Trophoblast cell (in vitro differentiated cells and primary cell): ENCODE data around the gene CELA3B.
A peak's percentile ranks its signal among the peaks of the same experiment; 100 is the strongest.

Experiments
- DNase-seq, 2 donors: peaks; one replicate each; pipeline ENCODE4 v3.0.0-alpha.2; 2016
- H2AFZ ChIP-seq: 2 replicates; pipeline ENCODE4 v1.6.1; 2013; ENCODE audit warnings: low read length, moderate library complexity, mild to moderate bottlenecking; ENCODE audit not compliant: insufficient read depth, poor library complexity
- H2AK5ac ChIP-seq: 2 replicates; pipeline ENCODE4 v1.6.1; 2013; ENCODE audit warnings: mild to moderate bottlenecking, low read length
- H2BK120ac ChIP-seq: 2 replicates; pipeline ENCODE4 v1.6.1; 2013; ENCODE audit warnings: low read length, mild to moderate bottlenecking, moderate library complexity; ENCODE audit not compliant: insufficient read depth, poor library complexity
- H2BK12ac ChIP-seq: 2 replicates; pipeline ENCODE4 v1.6.1; 2013; ENCODE audit warnings: mild to moderate bottlenecking, low read length, moderate library complexity
- H2BK5ac ChIP-seq: 2 replicates; pipeline ENCODE4 v1.6.1; 2013; ENCODE audit warnings: low read length, low read depth, moderate library complexity, mild to moderate bottlenecking; ENCODE audit not compliant: poor library complexity
- H3K14ac ChIP-seq: 2 replicates; pipeline ENCODE4 v1.6.1; 2013; ENCODE audit warnings: mild to moderate bottlenecking, low read length
- H3K18ac ChIP-seq: 2 replicates; pipeline ENCODE4 v1.6.1; 2013; ENCODE audit warnings: mild to moderate bottlenecking, low read length
- H3K23ac ChIP-seq: 2 replicates; pipeline ENCODE4 v1.6.1; 2013; ENCODE audit warnings: low read length
- H3K27ac ChIP-seq: 2 replicates; pipeline ENCODE4 v1.5.1; 2013; ENCODE audit warnings: low read depth, mild to moderate bottlenecking, inconsistent platforms, low read length, moderate library complexity
- H3K27me3 ChIP-seq: 2 replicates; pipeline ENCODE4 v1.6.1; 2013; ENCODE audit warnings: inconsistent platforms, mild to moderate bottlenecking, low read length, moderate library complexity; ENCODE audit not compliant: insufficient read depth
- H3K36me3 ChIP-seq, 2 experiments: 1 replicate in 1 of 2; 2 replicates in 1 of 2; pipeline ENCODE4 v1.6.1; 2013; ENCODE audit warnings: low read length in 2 of 2, mild to moderate bottlenecking in 2 of 2, moderate library complexity in 1 of 2; ENCODE audit not compliant: insufficient read depth in 2 of 2, control insufficient read depth in 1 of 2
- H3K4ac ChIP-seq: 2 replicates; pipeline ENCODE4 v1.6.1; 2013; ENCODE audit warnings: low read depth, mild to moderate bottlenecking, low read length, moderate library complexity
- H3K4me1 ChIP-seq, 2 experiments: 1 replicate in 1 of 2; 2 replicates in 1 of 2; pipeline ENCODE4 v1.6.1; 2013; ENCODE audit warnings: low read length in 2 of 2, mild to moderate bottlenecking in 2 of 2, moderate library complexity in 1 of 2; ENCODE audit not compliant: insufficient read depth in 2 of 2, control insufficient read depth in 1 of 2
- H3K4me2 ChIP-seq: 2 replicates; pipeline ENCODE4 v1.6.1; 2013; ENCODE audit warnings: inconsistent platforms, mild to moderate bottlenecking, low read length, moderate library complexity
- H3K4me3 ChIP-seq: 2 replicates; pipeline ENCODE4 v1.5.1; 2013; ENCODE audit warnings: mild to moderate bottlenecking, low read depth, low read length, inconsistent platforms
- H3K79me1 ChIP-seq: one replicate; pipeline ENCODE4 v1.6.1; 2013; ENCODE audit warnings: low read length
- H3K79me2 ChIP-seq: 2 replicates; pipeline ENCODE4 v1.6.1; 2013; ENCODE audit warnings: low read length, mild to moderate bottlenecking; ENCODE audit not compliant: control insufficient read depth, insufficient read depth, poor library complexity
- H3K9ac ChIP-seq: 2 replicates; pipeline ENCODE4 v1.6.1; 2013; ENCODE audit warnings: mild to moderate bottlenecking, low read length
- H3K9me3 ChIP-seq: 2 replicates; pipeline ENCODE4 v1.6.1; 2013; ENCODE audit warnings: low read depth, mild to moderate bottlenecking, control low read depth, inconsistent platforms, low read length; ENCODE audit not compliant: insufficient read depth
- H4K12ac ChIP-seq: 2 replicates; pipeline ENCODE4 v1.6.1; 2013; ENCODE audit warnings: low read depth, mild to moderate bottlenecking, low read length, moderate library complexity
- H4K8ac ChIP-seq: 2 replicates; pipeline ENCODE4 v1.6.1; 2013; ENCODE audit warnings: low read depth, mild to moderate bottlenecking, low read length, moderate library complexity
- H4K91ac ChIP-seq: one replicate; pipeline ENCODE4 v1.6.1; 2013; ENCODE audit warnings: low read depth, mild to moderate bottlenecking, low read length, moderate library complexity
- WGBS: extraction: QIAGEN DNeasy Blood & Tissue Kit; methylation state at CpG from one replicate; pipeline ENCODE4 v1.1.7; 2013; ENCODE audit warnings: missing lambda C conversion rate; ENCODE audit not compliant: insufficient read length, insufficient coverage; ENCODE audit errors: extremely low coverage; 5-methylcytosine and 5-hydroxymethylcytosine counted together

CELA3B gene

GRCh38 chr1:21931171-21932093 is 45.4 kb upstream of the CELA3B start:
- Histone ChIP-seq H2AK5ac (peak overlapping the region; percentile 78), H3K9me3 (no peaks in the 10 kb centered on the region), H4K8ac (peak overlapping the region; percentile 79), H3K27me3 (no peaks in the 10 kb centered on the region), H2BK120ac (peak overlapping the region; percentile 90), H3K18ac (peak overlapping the region; percentile 76), H3K79me2 (peaks cover 43% of the 10 kb centered on the region), H3K4me1 (peaks cover 57 to 61% of the 10 kb centered on the region in 2 experiments), H2BK5ac (peak overlapping the region; percentile 92), H3K79me1 (peaks cover 55% of the 10 kb centered on the region), H3K4me2 (peak overlapping the region; percentile 42), H3K9ac (peak overlapping the region; percentile 19), H3K36me3 (peaks cover 7 to 11% of the 10 kb centered on the region in 2 experiments), H2AFZ (no peak overlapping the region), H4K12ac (peak overlapping the region; percentile 23), H3K4me3 (no peak overlapping the region), H2BK12ac (peak overlapping the region; percentile 80), H3K23ac (no peak overlapping the region), H3K27ac (peak overlapping the region; percentile 94), H4K91ac (peak overlapping the region; percentile 93), H3K4ac (peak overlapping the region; percentile 38), H3K14ac (peak overlapping the region; percentile 84)
- no CpG with 5 or more reads among the region's 16 CpGs for WGBS
- peak; percentile 53 to 79 for DNase-seq

- DNase-seq, result peak in 1 of 2 donors; percentile 31
- H3K14ac ChIP-seq, result peak overlapping the region; percentile 84
- peak overlapping the region; percentile 23 for H4K12ac ChIP-seq
- peak overlapping the region; percentile 31 for H3K18ac ChIP-seq
- peaks cover 45% of the 10 kb centered on the region for H3K79me2 ChIP-seq
- H3K4me2 ChIP-seq, result peak overlapping the region; percentile 0
- H2AFZ ChIP-seq, result no peak overlapping the region
- peak overlapping the region; percentile 38 for H3K4ac ChIP-seq
- H2BK120ac ChIP-seq, result peak overlapping the region; percentile 90
- no peaks in the 10 kb centered on the region for H3K9me3 ChIP-seq
- H2AK5ac ChIP-seq, result peak overlapping the region; percentile 78
- peaks cover 7 to 11% of the 10 kb centered on the region in 2 experiments for H3K36me3 ChIP-seq
- no peak overlapping the region for H3K9ac ChIP-seq
- no peak overlapping the region for H3K4me3 ChIP-seq
- H4K8ac ChIP-seq, result peak overlapping the region; percentile 21
- no CpG with 5 or more reads among the region's 7 CpGs for WGBS
- H3K4me1 ChIP-seq, result peaks cover 52 to 56% of the 10 kb centered on the region in 2 experiments
- H3K27ac ChIP-seq, result peak overlapping the region; percentile 94
- no peak overlapping the region for H3K23ac ChIP-seq
- no peaks in the 10 kb centered on the region for H3K27me3 ChIP-seq
- H3K79me1 ChIP-seq, result peaks cover 56% of the 10 kb centered on the region
- peak overlapping the region; percentile 92 for H2BK5ac ChIP-seq
- H2BK12ac ChIP-seq, result peak overlapping the region; percentile 80
- peak overlapping the region; percentile 93 for H4K91ac ChIP-seq
These were observed 44.7 kb upstream of the CELA3B start for GRCh38 chr1:21932127-21932526.

- H3K79me2 ChIP-seq, result peaks cover 48% of the 10 kb centered on the region
- H3K27ac ChIP-seq, result peak overlapping the region; percentile 94
- H3K36me3 ChIP-seq, result peaks cover 5 to 11% of the 10 kb centered on the region in 2 experiments
- H2AFZ ChIP-seq, result peak overlapping the region; percentile 51
- peaks cover 66% of the 10 kb centered on the region for H3K79me1 ChIP-seq
- peak overlapping the region; percentile 71 for H4K91ac ChIP-seq
- H3K18ac ChIP-seq, result peak overlapping the region; percentile 57
- no peak overlapping the region for H4K12ac ChIP-seq
- peak overlapping the region; percentile 44 for H4K8ac ChIP-seq
- no peaks in the 10 kb centered on the region for H3K27me3 ChIP-seq
- peak in 1 of 2 donors; percentile 27 for DNase-seq
- H3K4me2 ChIP-seq, result peak overlapping the region; percentile 41
- peak overlapping the region; percentile 35 for H3K9ac ChIP-seq
- H3K23ac ChIP-seq, result no peak overlapping the region
- H2BK120ac ChIP-seq, result peak overlapping the region; percentile 61
- peak overlapping the region; percentile 66 for H3K4ac ChIP-seq
- peaks cover 52 to 57% of the 10 kb centered on the region in 2 experiments for H3K4me1 ChIP-seq
- H2BK5ac ChIP-seq, result peak overlapping the region; percentile 68
- peak overlapping the region; percentile 54 for H2BK12ac ChIP-seq
- no CpG with 5 or more reads among the region's 19 CpGs for WGBS
- H3K9me3 ChIP-seq, result no peaks in the 10 kb centered on the region
- peak overlapping the region; percentile 64 for H2AK5ac ChIP-seq
- no peak overlapping the region for H3K4me3 ChIP-seq
- peak overlapping the region; percentile 56 for H3K14ac ChIP-seq
These were observed 43.2 kb upstream of the CELA3B start for GRCh38 chr1:21933397-21934248.

- peak overlapping the region; percentile 49 for H3K14ac ChIP-seq
- no peak overlapping the region for H3K4me3 ChIP-seq
- peak in 1 of 2 donors; percentile 34 for DNase-seq
- no peak overlapping the region for H3K9ac ChIP-seq
- no peaks in the 10 kb centered on the region for H3K27me3 ChIP-seq
- peak overlapping the region; percentile 4 for H2BK5ac ChIP-seq
- H3K27ac ChIP-seq, result peak overlapping the region; percentile 53
- H4K8ac ChIP-seq, result peak overlapping the region; percentile 54
- H2AFZ ChIP-seq, result no peak overlapping the region
- H2AK5ac ChIP-seq, result peak overlapping the region; percentile 68
- peaks cover 43% of the 10 kb centered on the region for H3K79me2 ChIP-seq
- H3K4ac ChIP-seq, result peak overlapping the region; percentile 98
- peak overlapping the region; percentile 25 for H2BK120ac ChIP-seq
- H2BK12ac ChIP-seq, result peak overlapping the region; percentile 51
- peak overlapping the region; percentile 55 for H4K91ac ChIP-seq
- H4K12ac ChIP-seq, result no peak overlapping the region
- WGBS, result no CpG with 5 or more reads among the region's 10 CpGs
- H3K23ac ChIP-seq, result no peak overlapping the region
- H3K4me2 ChIP-seq, result peak overlapping the region; percentile 65
- H3K9me3 ChIP-seq, result no peaks in the 10 kb centered on the region
- peaks cover 59% of the 10 kb centered on the region for H3K79me1 ChIP-seq
- peaks cover 55 to 66% of the 10 kb centered on the region in 2 experiments for H3K4me1 ChIP-seq
- H3K36me3 ChIP-seq, result peaks cover 0 to 2% of the 10 kb centered on the region in 2 experiments
- peak overlapping the region; percentile 68 for H3K18ac ChIP-seq
These were observed 41.4 kb upstream of the CELA3B start for GRCh38 chr1:21935393-21935804.
